H1 (cell line): ENCODE data around the gene AOC1. TPM values are rescaled to one million over a fixed set of nuclear protein-coding genes. Genes with fewer than 3 reads are reported as not detected.
A peak's percentile ranks its signal among the peaks of the same experiment; 100 is the strongest.

Experiments
- CTCF ChIA-PET: fragments of 300-600 bp; sonication (Branson Sonifier 250); formaldehyde crosslinking; loops from one replicate; lab custom pipeline; 2021; ENCODE audit not compliant: partially characterized antibody; lab: Charles Lee
- POLR2A ChIA-PET: fragments of 300-600 bp; sonication (Branson Sonifier 250); formaldehyde crosslinking; loops from one replicate; lab custom pipeline; 2021; ENCODE audit warnings: inconsistent platforms; ENCODE audit not compliant: partially characterized antibody; lab: Charles Lee
- DNase-seq, 2 experiments: peaks; one replicate each; pipeline versions ENCODE4 v3.0.0 to v3.0.0-alpha.2; 2010 to 2022; ENCODE audit warnings: low spot score in 2 of 2, low read depth in 1 of 2, mixed read lengths in 1 of 2
- FAIRE-seq: peaks from 2 replicates; lab custom pipeline; 2011; peaks lifted over from hg19 to GRCh38; lab: Jason Lieb, UNC
- H2AFZ ChIP-seq: 2 replicates; pipeline ENCODE4 v1.8.1; 2012; ENCODE audit warnings: low read length, inconsistent platforms
- H2AK5ac ChIP-seq: 2 replicates; pipeline ENCODE4 v1.6.1; 2013; ENCODE audit warnings: low read depth, low read length
- H2BK120ac ChIP-seq: replicated peaks from 2 replicates; pipeline ENCODE3; 2013; ENCODE audit warnings: low read depth, low read length, inconsistent platforms
- H2BK12ac ChIP-seq: 2 replicates; pipeline ENCODE4 v1.6.1; 2013; ENCODE audit warnings: low read depth, low read length
- H2BK15ac ChIP-seq: 2 replicates; pipeline ENCODE4 v1.6.1; 2013; ENCODE audit warnings: low read length
- H2BK20ac ChIP-seq: 2 replicates; pipeline ENCODE4 v1.6.1; 2013; ENCODE audit warnings: low read length
- H2BK5ac ChIP-seq: 2 replicates; pipeline ENCODE4 v1.6.1; 2013; ENCODE audit warnings: low read depth, low read length
- H3K14ac ChIP-seq: 2 replicates; pipeline ENCODE4 v1.6.1; 2013; ENCODE audit warnings: inconsistent platforms; ENCODE audit not compliant: insufficient read length
- H3K18ac ChIP-seq: 2 replicates; pipeline ENCODE4 v1.6.1; 2013; ENCODE audit warnings: low read length; ENCODE audit errors: extremely low read depth
- H3K23ac ChIP-seq: 2 replicates; pipeline ENCODE4 v1.6.1; 2013; ENCODE audit warnings: inconsistent platforms; ENCODE audit not compliant: insufficient read length
- H3K23me2 ChIP-seq: 2 replicates; pipeline ENCODE4 v1.6.1; 2013; ENCODE audit warnings: low read depth, low read length
- H3K27ac ChIP-seq: 2 replicates; pipeline ENCODE4 v1.6.1; 2011; ENCODE audit warnings: low read depth, low read length, inconsistent platforms
- H3K27me3 ChIP-seq, 4 experiments: replicated peaks in 1 of 4; 1 replicate in 1 of 4; 2 replicates in 3 of 4; pipeline versions ENCODE4 v1.6.1 to v1.8.1; 2011 to 2013; ENCODE audit warnings: low read length in 3 of 4, mild to moderate bottlenecking in 3 of 4, inconsistent platforms in 2 of 4, mixed read lengths in 2 of 4, moderate library complexity in 1 of 4; ENCODE audit not compliant: control insufficient read depth in 3 of 4, insufficient read depth in 3 of 4; ENCODE audit errors: extremely low read depth in 1 of 4
- H3K36me3 ChIP-seq, 4 experiments: 2 replicates each; pipeline versions ENCODE4 v1.6.1 to v1.8.1; 2011 to 2013; ENCODE audit warnings: mild to moderate bottlenecking in 4 of 4, low read length in 3 of 4, moderate library complexity in 2 of 4, control low read depth in 1 of 4, inconsistent platforms in 1 of 4; ENCODE audit not compliant: insufficient read depth in 4 of 4, control insufficient read depth in 2 of 4
- H3K4ac ChIP-seq: replicated peaks from 2 replicates; pipeline ENCODE3; 2013; ENCODE audit warnings: low read length, low read depth, mixed read lengths, inconsistent platforms; ENCODE audit not compliant: insufficient read length
- H3K4me1 ChIP-seq, 4 experiments: replicated peaks in 1 of 4; 1 replicate in 1 of 4; 2 replicates in 3 of 4; pipeline versions ENCODE4 v1.6.1 to v1.8.1; 2011 to 2013; ENCODE audit warnings: low read length in 3 of 4, inconsistent platforms in 2 of 4, mixed read lengths in 1 of 4; ENCODE audit not compliant: insufficient read depth in 4 of 4, control insufficient read depth in 3 of 4
- H3K4me2 ChIP-seq, 2 experiments: 2 replicates each; pipeline versions ENCODE4 v1.6.1 to v1.8.1; 2011 to 2013; ENCODE audit warnings: low read depth in 2 of 2, low read length in 2 of 2, control low read depth in 1 of 2, inconsistent platforms in 1 of 2, mild to moderate bottlenecking in 1 of 2; ENCODE audit not compliant: insufficient read depth in 1 of 2
- H3K4me3 ChIP-seq, 4 experiments: fragments of 200-600, 300-600 bp in 1 of 4; sonication (generic), shearing (Covaris generic), sonication (Bioruptor Twin) in 1 of 4; 2 replicates each; pipeline versions ENCODE4 v1.5.1 to v1.8.1; 2011 to 2016; ENCODE audit warnings: low read length in 4 of 4, low read depth in 3 of 4, control low read depth in 2 of 4, inconsistent platforms in 2 of 4, mild to moderate bottlenecking in 2 of 4, mixed read lengths in 1 of 4, moderate library complexity in 1 of 4; ENCODE audit not compliant: insufficient read depth in 2 of 4; ENCODE audit errors: extremely low read depth in 1 of 4
- H3K56ac ChIP-seq: replicated peaks from 2 replicates; pipeline ENCODE3; 2013; ENCODE audit warnings: low read depth, mild to moderate bottlenecking, mixed read lengths, low read length, inconsistent platforms; ENCODE audit not compliant: insufficient read length
- H3K79me1 ChIP-seq: 2 replicates; pipeline ENCODE4 v1.6.1; 2013; ENCODE audit warnings: low read depth, low read length, control low read depth
- H3K79me2 ChIP-seq, 2 experiments: 2 replicates each; pipeline versions ENCODE4 v1.6.1 to v1.8.1; 2012 to 2013; ENCODE audit warnings: low read length in 2 of 2, mild to moderate bottlenecking in 2 of 2, inconsistent platforms in 1 of 2; ENCODE audit not compliant: insufficient read depth in 2 of 2, control insufficient read depth in 1 of 2
- H3K9ac ChIP-seq, 4 experiments: replicated peaks in 1 of 4; 1 replicate in 1 of 4; 2 replicates in 3 of 4; pipeline versions ENCODE4 v1.6.1 to v1.8.1; 2011 to 2013; ENCODE audit warnings: low read depth in 3 of 4, low read length in 3 of 4, control low read depth in 2 of 4, mild to moderate bottlenecking in 2 of 4, moderate library complexity in 2 of 4, inconsistent platforms in 1 of 4; ENCODE audit errors: extremely low read depth in 1 of 4
- H3K9me3 ChIP-seq, 2 experiments: 2 replicates each; pipeline versions ENCODE4 v1.6.1 to v1.8.1; 2012 to 2013; ENCODE audit warnings: mild to moderate bottlenecking in 2 of 2, moderate library complexity in 2 of 2, control low read depth in 1 of 2, inconsistent platforms in 1 of 2, low read depth in 1 of 2, low read length in 1 of 2, mixed read lengths in 1 of 2; ENCODE audit not compliant: insufficient read depth in 2 of 2
- H4K20me1 ChIP-seq, 2 experiments: replicated peaks in 1 of 2; 2 replicates each; pipeline versions ENCODE3 to v1.8.1; 2011 to 2013; ENCODE audit warnings: inconsistent platforms in 2 of 2, low read length in 2 of 2, mild to moderate bottlenecking in 1 of 2; ENCODE audit not compliant: insufficient read depth in 2 of 2, control insufficient read depth in 1 of 2
- H4K5ac ChIP-seq: 2 replicates; pipeline ENCODE4 v1.6.1; 2013; ENCODE audit warnings: low read length, low read depth, mixed read lengths, inconsistent platforms; ENCODE audit not compliant: insufficient read length
- H4K8ac ChIP-seq: 2 replicates; pipeline ENCODE4 v1.8.0; 2013; ENCODE audit warnings: mild to moderate bottlenecking, moderate library complexity, low read length, inconsistent platforms; ENCODE audit not compliant: insufficient read depth; ENCODE audit errors: extremely low read depth
- H4K91ac ChIP-seq: replicated peaks from 2 replicates; pipeline ENCODE3; 2013; ENCODE audit warnings: low read length, mixed read lengths, inconsistent platforms; ENCODE audit not compliant: insufficient read length
- CTCF ChIP-seq, 3 experiments: IDR thresholded peaks; 1 replicate in 2 of 3; 2 replicates in 1 of 3; pipeline versions ENCODE4 v1.5.1 to v1.6.1; 2011; ENCODE audit warnings: low read length in 3 of 3, mild to moderate bottlenecking in 3 of 3, inconsistent platforms in 2 of 3, low read depth in 1 of 3, moderate library complexity in 1 of 3; ENCODE audit not compliant: insufficient read depth in 1 of 3; ENCODE audit errors: control extremely low read depth in 1 of 3
- EP300 ChIP-seq, 2 experiments: IDR thresholded peaks; 1 replicate in 1 of 2; 2 replicates in 1 of 2; pipeline ENCODE4 v1.6.1; 2011 to 2012; ENCODE audit warnings: low read depth in 2 of 2, low read length in 2 of 2, mild to moderate bottlenecking in 2 of 2, borderline replicate concordance in 1 of 2, inconsistent platforms in 1 of 2, moderate library complexity in 1 of 2
- JUN ChIP-seq: IDR thresholded peaks from 2 replicates; pipeline ENCODE4 v1.6.1; 2011; ENCODE audit warnings: low read depth, mild to moderate bottlenecking, improper control_type of control experiment, low read length
- KDM1A ChIP-seq: fragments of 200-600, 300-600 bp; sonication (generic); IDR thresholded peaks from 2 replicates; pipeline ENCODE4 v1.7.1; 2016; ENCODE audit warnings: mild to moderate bottlenecking, low read length, borderline replicate concordance
- MAFK ChIP-seq: IDR thresholded peaks from 2 replicates; pipeline ENCODE4 v1.6.1; 2012; ENCODE audit warnings: low read depth, mild to moderate bottlenecking, improper control_type of control experiment, low read length
- POU5F1 ChIP-seq: IDR thresholded peaks from 2 replicates; pipeline ENCODE4 v1.6.1; 2011; ENCODE audit warnings: low read depth, mild to moderate bottlenecking, low read length, moderate library complexity
- RFX5 ChIP-seq: IDR thresholded peaks from 2 replicates; pipeline ENCODE4 v1.6.1; 2011; ENCODE audit warnings: low read depth, low read length, improper control_type of control experiment, borderline replicate concordance
- SAP30 ChIP-seq: fragments of 300-600 bp; sonication (generic); IDR thresholded peaks from 2 replicates; pipeline ENCODE4 v1.7.1; 2012; ENCODE audit warnings: low read length, moderate library complexity, mild to moderate bottlenecking, inconsistent platforms; ENCODE audit not compliant: insufficient read depth, insufficient replicate concordance
- SRF ChIP-seq: IDR thresholded peaks from 2 replicates; pipeline ENCODE4 v1.6.1; 2011; ENCODE audit warnings: mild to moderate bottlenecking, low read depth, low read length, moderate library complexity
- WGBS, 2 experiments: shearing (Covaris generic) in 1 of 2; methylation state at CpG; one replicate each; pipeline versions ENCODE4 v1.1.6 to v1.1.7; 2013 to 2015; ENCODE audit warnings: low lambda C conversion rate in 2 of 2, mixed read lengths in 2 of 2, inconsistent platforms in 1 of 2, low coverage in 1 of 2, missing lambda C conversion rate in 1 of 2; ENCODE audit not compliant: insufficient replicate concordance in 2 of 2, insufficient coverage in 1 of 2, insufficient read length in 1 of 2; ENCODE audit errors: extremely low coverage in 1 of 2, missing lambda C conversion rate in 1 of 2; 5-methylcytosine and 5-hydroxymethylcytosine counted together
- polyA plus RNA-seq, 7 experiments: library from polyadenylated mRNA; depleted of rRNA in 3 of 7; stranded (reverse) in 5 of 7; unstranded in 2 of 7; fragments of >200 nt in 5 of 7; fragments of 200-250 nt in 2 of 7; gene quantifications; 1 replicate in 5 of 7; 2 replicates in 1 of 7; 4 replicates in 1 of 7; pipeline versions ENCODE4 v1.2.1 to v1.2.3, GENCODE V29; 2011 to 2013; ENCODE audit warnings: missing spikeins in 2 of 7, mixed read lengths in 2 of 7
- total RNA-seq: library from RNA; stranded (reverse); fragmentation: NEBNext Ultra II Directional; extraction: Animal tissue kit (Norgen Biotek cat#: 25700); gene quantifications from 2 replicates; pipeline ENCODE4 v1.2.1, GENCODE V29; 2021

The AOC1 gene
- total and polyA plus RNA-seq, 2 of the 8 experiments (the other 6 are each of a cell fraction or from before 2014, with no cell fraction given): 0.15 to 0.17 TPM

GRCh38 chr7:150851492-150852370, 586 bp upstream of the AOC1 start:
- no peak overlapping the region for H2AK5ac ChIP-seq
- H3K4ac ChIP-seq: no peak overlapping the region
- FAIRE-seq: no peak
- ChIA-PET POLR2A (no interaction called here), CTCF (interaction anchor here (0.9 to 1.3 kb wide), 4 partner anchors 17 to 71 kb away, joined by 3 to 4 read pairs (median 4); no protein-coding TSS in a partner anchor)
- H3K14ac ChIP-seq: no peak overlapping the region
- peak overlapping the region; percentile 6; the same call in 1 of the 2 replicates for H2AFZ ChIP-seq
- H3K4me2 ChIP-seq: no peak overlapping the region
- H3K79me2 ChIP-seq: no peaks in the 10 kb centered on the region
- H3K56ac ChIP-seq: no peak overlapping the region
- no peak overlapping the region for H3K18ac ChIP-seq
- no peak overlapping the region for H3K27ac ChIP-seq
- H4K20me1 ChIP-seq: no peaks in the 10 kb centered on the region
- H3K4me3 ChIP-seq: no peak overlapping the region
- H4K91ac ChIP-seq: no peak overlapping the region
- H3K36me3 ChIP-seq: no peaks in the 10 kb centered on the region
- peak in 1 of 2 experiments; percentile 28 for DNase-seq
- no peaks in the 10 kb centered on the region for H3K23me2 ChIP-seq
- peaks cover 0 to 6% (median 1%) of the 10 kb centered on the region in 4 experiments; a peak in 1 of 7 replicates for H3K4me1 ChIP-seq
- no peaks in the 10 kb centered on the region for H3K27me3 ChIP-seq
- no peak overlapping the region for H2BK12ac ChIP-seq
- no peak overlapping the region for H3K9ac ChIP-seq
- H4K5ac ChIP-seq: no peak overlapping the region
- H3K23ac ChIP-seq: no peak overlapping the region
- H2BK120ac ChIP-seq: no peak overlapping the region
- H4K8ac ChIP-seq: no peak overlapping the region; the same call in 1 of the 2 replicates
- no peak overlapping the region for H2BK20ac ChIP-seq
- H2BK5ac ChIP-seq: no peak overlapping the region
- H3K9me3 ChIP-seq: no peaks in the 10 kb centered on the region
- 91% methylated on average over 19 of the region's 19 CpGs; no CpG with 5 or more reads in 1 of the 2 experiments for whole genome bisulfite sequencing, 2 experiments
- H2BK15ac ChIP-seq: no peak overlapping the region
- H3K79me1 ChIP-seq: no peaks in the 10 kb centered on the region
- TF ChIP-seq RFX5 (no peak), JUN (no peak), MAFK (no peak), SRF (no peak), SAP30 (no peak), EP300 (IDR thresholded peaks at IDR 0.05; ENCODE audit: borderline replicate concordance in 1 of 2, low read depth in 2 of 2, low read length in 2 of 2) (no peak), KDM1A (no peak), POU5F1 (no peak), CTCF (IDR thresholded peaks at IDR 0.05; ENCODE audit: control extremely low read depth in 1 of 3, insufficient read depth in 1 of 3, low read depth in 1 of 3, low read length in 3 of 3) (no peak)
